H1 (cell line): ENCODE results near the gene LRRC3B. TPM values are rescaled to one million over a fixed set of nuclear protein-coding genes. Genes with fewer than 3 reads are reported as not detected.

Source experiments
- BCL11A ChIP-seq, 2 experiments: IDR thresholded peaks; one replicate each; pipeline ENCODE4 v1.6.1; 2011; ENCODE audit warnings: low read depth in 2 of 2, low read length in 2 of 2, mild to moderate bottlenecking in 2 of 2
- CEBPB ChIP-seq: IDR thresholded peaks from 2 replicates; pipeline ENCODE4 v1.6.1; 2012; ENCODE audit warnings: low read depth, low read length
- CHD7 ChIP-seq: fragments of 300-600 bp; sonication (generic); IDR thresholded peaks from 2 replicates; pipeline ENCODE4 v1.7.1; 2012; ENCODE audit warnings: low read length, moderate library complexity, mild to moderate bottlenecking, inconsistent platforms; ENCODE audit not compliant: insufficient replicate concordance
- EZH2 ChIP-seq: fragments of 200-600 bp; sonication (generic); IDR thresholded peaks from 2 replicates; pipeline ENCODE4 v1.7.1; 2012; ENCODE audit warnings: low read depth, mild to moderate bottlenecking, moderate library complexity, low read length, inconsistent platforms; ENCODE audit not compliant: severe bottlenecking
- KDM5A ChIP-seq: fragments of 200-600 bp; IDR thresholded peaks from 2 replicates; pipeline ENCODE4 v1.7.1; 2012; ENCODE audit warnings: mild to moderate bottlenecking, low read length, inconsistent platforms, mixed read lengths
- NRF1 ChIP-seq: IDR thresholded peaks from 2 replicates; pipeline ENCODE4 v1.6.1; 2011; ENCODE audit warnings: mild to moderate bottlenecking, low read depth, low read length, improper control_type of control experiment
- RBBP5 ChIP-seq: IDR thresholded peaks from 2 replicates; pipeline ENCODE4 v1.7.1; 2012; ENCODE audit warnings: low read depth, mild to moderate bottlenecking, inconsistent platforms, low read length, moderate library complexity, borderline replicate concordance
- RFX5 ChIP-seq: IDR thresholded peaks from 2 replicates; pipeline ENCODE4 v1.6.1; 2011; ENCODE audit warnings: low read depth, low read length, improper control_type of control experiment, borderline replicate concordance
- polyA plus RNA-seq, 7 experiments: library from polyadenylated mRNA; depleted of rRNA in 3 of 7; stranded (reverse) in 5 of 7; unstranded in 2 of 7; fragments of >200 nt in 5 of 7; fragments of 200-250 nt in 2 of 7; gene quantifications; 1 replicate in 5 of 7; 2 replicates in 1 of 7; 4 replicates in 1 of 7; pipeline versions ENCODE4 v1.2.1 to v1.2.3, GENCODE V29; 2011 to 2013; ENCODE audit warnings: missing spikeins in 2 of 7, mixed read lengths in 2 of 7
- total RNA-seq: library from RNA; stranded (reverse); fragmentation: NEBNext Ultra II Directional; extraction: Animal tissue kit (Norgen Biotek cat#: 25700); gene quantifications from 2 replicates; pipeline ENCODE4 v1.2.1, GENCODE V29; 2021

LRRC3B gene
- total and polyA plus RNA-seq, 2 of the 8 experiments (the other 6 are each of a cell fraction or from before 2014, with no cell fraction given), result 1.6 to 3.1 TPM

- TF ChIP-seq CHD7 (no peak), BCL11A (IDR thresholded peaks at IDR 0.05; ENCODE audit: low read depth in 2 of 2, low read length in 2 of 2) (no peak), CEBPB (no peak), RFX5 (no peak), EZH2 (no peak), RBBP5 (no peak), KDM5A (no peak), NRF1 (no peak)
- TF ChIP-seq, all 59 proteins: peak for 0
Measured at GRCh38 chr3:26579116-26579515, 43.5 kb upstream of the LRRC3B start (continued).
